ENCODE measurements around the gene RBM10.
"Not testable (repeated sequence)": the region's sequence is repeated elsewhere in the genome, so short reads cannot be mapped to it uniquely, and the experiment has no call there.

RBM10 gene, protein sequence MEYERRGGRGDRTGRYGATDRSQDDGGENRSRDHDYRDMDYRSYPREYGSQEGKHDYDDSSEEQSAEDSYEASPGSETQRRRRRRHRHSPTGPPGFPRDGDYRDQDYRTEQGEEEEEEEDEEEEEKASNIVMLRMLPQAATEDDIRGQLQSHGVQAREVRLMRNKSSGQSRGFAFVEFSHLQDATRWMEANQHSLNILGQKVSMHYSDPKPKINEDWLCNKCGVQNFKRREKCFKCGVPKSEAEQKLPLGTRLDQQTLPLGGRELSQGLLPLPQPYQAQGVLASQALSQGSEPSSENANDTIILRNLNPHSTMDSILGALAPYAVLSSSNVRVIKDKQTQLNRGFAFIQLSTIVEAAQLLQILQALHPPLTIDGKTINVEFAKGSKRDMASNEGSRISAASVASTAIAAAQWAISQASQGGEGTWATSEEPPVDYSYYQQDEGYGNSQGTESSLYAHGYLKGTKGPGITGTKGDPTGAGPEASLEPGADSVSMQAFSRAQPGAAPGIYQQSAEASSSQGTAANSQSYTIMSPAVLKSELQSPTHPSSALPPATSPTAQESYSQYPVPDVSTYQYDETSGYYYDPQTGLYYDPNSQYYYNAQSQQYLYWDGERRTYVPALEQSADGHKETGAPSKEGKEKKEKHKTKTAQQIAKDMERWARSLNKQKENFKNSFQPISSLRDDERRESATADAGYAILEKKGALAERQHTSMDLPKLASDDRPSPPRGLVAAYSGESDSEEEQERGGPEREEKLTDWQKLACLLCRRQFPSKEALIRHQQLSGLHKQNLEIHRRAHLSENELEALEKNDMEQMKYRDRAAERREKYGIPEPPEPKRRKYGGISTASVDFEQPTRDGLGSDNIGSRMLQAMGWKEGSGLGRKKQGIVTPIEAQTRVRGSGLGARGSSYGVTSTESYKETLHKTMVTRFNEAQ

GRCh38 chrX:47144626-47145394 is at the start of gene RBM10, which contains the start of gene NDUFB11:
Gene RBM10, plus strand, starts transcription at chrX:47145221. Its CDS starts 2,261 bp downstream, at chrX:47147482.
Gene NDUFB11, minus strand, starts transcription at chrX:47144702. Its CDS starts 23 bp downstream, at chrX:47144679.
- peak; percentile 83 for DNase-seq (ENCODE audit: low read depth)

DNA sequence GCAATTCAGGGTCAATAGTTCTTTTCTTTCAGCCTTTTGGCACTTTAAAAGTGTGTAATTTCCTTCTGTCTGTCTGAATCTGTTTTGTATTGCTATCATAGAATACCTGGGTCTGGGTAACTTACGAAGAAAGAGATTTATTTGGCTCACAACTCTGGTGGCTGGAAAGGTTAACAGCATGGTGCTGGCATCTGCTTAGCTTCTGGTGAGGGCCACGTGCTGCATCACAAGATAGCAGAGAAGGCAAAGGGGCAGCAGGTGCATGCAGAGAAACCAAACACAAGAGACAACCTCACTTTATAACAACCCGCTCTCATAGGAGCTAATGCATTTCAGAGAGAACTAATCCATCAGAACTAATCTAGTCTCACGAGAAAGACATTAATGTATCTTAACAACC is 48.0 kb upstream of the RBM10 start:
- no peak for DNase-seq (ENCODE audit: low read depth)

- no peak for DNase-seq (ENCODE audit: low read depth)
Measured at GRCh38 chrX:47098338-47099094, 46.5 kb upstream of the RBM10 start.

GRCh38 chrX:47101206-47101605 is 43.8 kb upstream of the RBM10 start:
- DNase-seq (ENCODE audit: low read depth): no peak

GRCh38 chrX:47110936-47111615 is 33.9 kb upstream of the RBM10 start:
- not testable (repeated sequence) for DNase-seq (ENCODE audit: low read depth)

DNA sequence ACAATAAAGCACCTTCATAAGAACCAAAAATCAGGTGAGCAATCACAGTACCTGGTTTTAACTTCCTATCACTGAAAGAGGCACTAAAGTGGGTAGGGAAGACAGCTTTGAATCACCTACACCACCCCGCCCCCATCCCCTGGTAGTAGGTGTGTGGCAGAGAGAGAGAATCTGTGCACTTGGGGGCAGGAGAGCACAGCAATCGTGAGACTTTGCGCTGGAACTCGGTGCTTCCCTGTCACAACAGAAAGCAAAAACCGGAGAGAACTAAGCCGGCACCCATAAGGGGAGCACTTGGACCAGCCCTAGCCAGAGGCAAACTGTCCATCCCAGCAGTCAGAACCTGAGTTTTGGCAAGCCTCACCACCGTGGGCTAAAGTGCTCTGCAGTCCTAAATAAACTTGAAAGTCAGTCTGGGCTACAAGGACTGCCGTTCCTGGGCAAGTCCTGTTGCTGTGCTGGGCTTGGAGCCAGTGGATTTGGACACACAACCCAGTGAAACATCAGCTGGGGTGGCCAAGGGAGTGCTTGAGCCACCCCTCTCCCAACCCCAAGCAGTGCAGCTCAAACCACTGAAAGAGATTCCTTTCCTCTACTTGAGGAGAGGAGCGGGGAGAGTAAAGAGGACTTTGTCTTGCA is 32.6 kb upstream of the RBM10 start:
- DNase-seq (ENCODE audit: low read depth): no peak

DNA sequence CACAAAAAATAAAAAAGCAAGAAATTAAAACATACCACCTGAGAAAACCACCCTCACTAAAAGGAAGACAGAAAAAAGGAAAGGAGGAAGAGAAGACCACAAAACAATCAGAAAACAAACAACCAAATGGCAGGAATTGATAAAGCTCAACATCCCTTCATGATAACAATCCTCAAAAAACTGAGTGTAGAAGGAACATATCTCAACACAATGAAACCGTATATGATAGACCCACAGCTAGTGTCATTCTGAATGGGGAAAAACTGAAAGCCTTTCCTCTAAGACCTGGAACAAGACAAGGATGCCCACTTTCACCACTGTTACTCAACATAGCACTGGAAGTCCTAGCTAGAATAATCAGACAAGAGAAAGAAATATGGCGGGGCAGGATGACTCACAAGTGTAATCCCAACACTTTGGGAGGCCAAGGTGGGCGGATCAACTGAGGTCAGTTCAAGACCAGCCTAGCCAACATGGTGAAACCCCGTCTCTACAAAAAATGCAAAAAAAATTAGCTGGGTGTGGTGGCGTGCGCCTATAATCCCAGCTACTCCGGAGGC is 28.4 kb upstream of the RBM10 start:
- not testable (repeated sequence) for DNase-seq (ENCODE audit: low read depth)

- DNase-seq (ENCODE audit: low read depth): not testable (repeated sequence)
Measured at GRCh38 chrX:47124466-47124865, 20.6 kb upstream of the RBM10 start.

DNA sequence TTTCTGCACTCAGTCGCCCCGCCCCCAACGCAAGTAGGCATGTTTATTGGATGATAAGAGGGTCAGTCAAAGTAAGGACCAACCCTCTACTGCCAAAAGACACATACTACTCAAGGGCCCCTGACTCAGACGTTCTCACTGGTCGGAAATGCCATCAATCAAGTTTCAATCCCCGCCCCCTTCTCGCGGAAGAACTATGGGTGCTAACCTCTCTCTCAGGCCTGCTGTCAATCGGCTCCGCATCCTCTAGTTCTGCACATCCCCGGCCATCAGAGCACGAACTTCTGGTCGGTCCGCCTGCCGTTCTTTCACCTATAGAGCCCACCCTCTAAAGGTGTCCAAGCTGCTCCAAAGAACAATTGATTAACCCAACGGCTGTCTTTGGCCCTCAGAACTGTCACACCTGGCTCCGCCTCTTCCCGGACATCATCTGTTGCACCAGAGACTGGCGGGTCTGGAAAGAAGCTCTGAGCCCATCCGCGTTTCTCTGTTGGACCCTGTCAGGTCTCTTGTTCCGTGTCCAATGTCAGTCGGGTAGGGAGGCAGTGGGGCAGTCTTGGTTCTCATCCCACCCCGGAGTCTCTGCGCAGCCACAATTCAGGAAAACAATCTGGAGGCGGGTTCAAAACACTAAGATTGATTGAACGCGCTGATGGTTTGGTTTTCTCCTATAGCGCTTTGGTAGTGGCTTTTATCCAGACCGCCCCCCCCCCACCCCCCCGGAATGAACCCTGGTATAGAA is 15.7 kb upstream of the RBM10 start:
- DNase-seq (ENCODE audit: low read depth): peak; percentile 66

DNA sequence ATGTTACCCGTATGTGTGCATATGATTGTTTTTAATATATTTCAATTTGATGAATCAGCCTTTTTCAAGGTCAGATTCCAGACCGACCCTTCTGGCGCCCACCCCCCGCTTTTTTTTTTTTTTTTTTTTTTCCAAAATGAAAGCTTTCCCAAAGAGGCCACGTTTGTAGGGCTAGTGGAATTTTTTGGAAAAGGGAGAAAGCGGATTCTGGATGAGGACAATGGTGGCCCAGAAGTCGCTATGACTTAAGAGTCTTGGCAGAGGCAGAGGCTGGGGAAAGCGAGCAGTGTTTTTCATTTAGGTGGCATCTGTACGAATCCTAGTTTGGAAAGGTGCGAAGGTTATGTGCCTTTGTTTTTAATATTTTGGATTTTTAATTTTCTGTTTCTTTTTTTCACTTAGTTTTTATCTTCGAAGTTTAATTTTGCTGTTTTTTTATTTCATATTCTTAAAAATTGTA is 15.1 kb upstream of the RBM10 start:
- DNase-seq (ENCODE audit: low read depth): no peak

DNA sequence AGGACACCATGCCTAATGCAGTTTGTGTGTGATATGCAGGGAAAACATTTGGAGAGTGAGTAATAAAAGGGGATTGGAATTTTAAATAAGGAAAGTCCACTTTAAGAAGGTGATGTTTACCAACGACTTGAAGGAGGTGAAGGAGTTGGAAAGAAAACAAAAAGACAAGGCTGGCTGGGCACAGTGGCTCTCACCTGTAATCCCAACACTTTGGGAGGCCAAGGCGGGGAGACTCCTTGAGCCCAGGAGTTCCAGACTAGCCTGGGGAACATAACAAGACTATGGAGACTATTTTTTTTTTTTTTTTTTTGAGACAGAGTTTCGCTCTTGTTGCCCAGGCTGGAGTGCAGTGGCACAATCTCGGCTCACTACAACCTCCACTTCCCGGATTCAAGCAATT is 11.5 kb upstream of the RBM10 start:
- no peak for DNase-seq (ENCODE audit: low read depth)

- DNase-seq (ENCODE audit: low read depth): not testable (repeated sequence)
Measured at GRCh38 chrX:47135650-47136049, 9.4 kb upstream of the RBM10 start.

DNA sequence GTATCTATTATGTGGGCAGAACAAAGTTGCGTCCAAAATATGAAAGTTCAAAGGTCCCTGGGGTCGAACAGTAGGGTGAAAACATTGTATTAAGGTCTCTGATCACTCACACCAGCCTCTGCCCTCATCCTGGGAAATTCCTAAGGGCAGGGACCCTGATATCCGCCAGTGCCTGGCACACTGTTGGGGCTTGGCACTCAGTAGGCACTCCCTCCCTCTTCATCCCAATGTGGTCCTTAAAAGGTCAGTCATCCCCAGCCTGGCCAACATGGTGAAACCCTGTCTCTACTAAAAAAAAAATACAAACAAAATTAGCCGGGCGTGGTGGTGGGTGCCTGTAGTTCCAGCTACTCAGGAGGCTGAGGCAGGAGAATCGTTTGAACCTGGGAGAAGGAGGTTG is 6.8 kb upstream of the RBM10 start:
- no peak for DNase-seq (ENCODE audit: low read depth)

- DNase-seq (ENCODE audit: low read depth): no peak
Measured at GRCh38 chrX:47143894-47144625, 961 bp upstream of the RBM10 start.

GRCh38 chrX:47145395-47146120 is 537 bp downstream of the RBM10 start:
- DNase-seq (ENCODE audit: low read depth): no peak

- no peak for DNase-seq (ENCODE audit: low read depth)
Measured at GRCh38 chrX:47146121-47146935, 1.3 kb downstream of the RBM10 start.

Measured in stimulated activated CD8-positive, alpha-beta memory T cell treated with anti-CD3 and anti-CD28 coated beads, Interleukin-4, amount 100 ng/mL, for 24 hours (primary cell).